Measurements from ENCODE around the gene PRIM2. TPM values are rescaled to one million over a fixed set of nuclear protein-coding genes. Genes with fewer than 3 reads are reported as not detected.

PRIM2 gene
- total and polyA plus RNA-seq, 10 of the 15 experiments (the other 5 are each of a cell fraction or from before 2014, with no cell fraction given), result 13.2 to 38.6 (median 25.1) TPM

DNA sequence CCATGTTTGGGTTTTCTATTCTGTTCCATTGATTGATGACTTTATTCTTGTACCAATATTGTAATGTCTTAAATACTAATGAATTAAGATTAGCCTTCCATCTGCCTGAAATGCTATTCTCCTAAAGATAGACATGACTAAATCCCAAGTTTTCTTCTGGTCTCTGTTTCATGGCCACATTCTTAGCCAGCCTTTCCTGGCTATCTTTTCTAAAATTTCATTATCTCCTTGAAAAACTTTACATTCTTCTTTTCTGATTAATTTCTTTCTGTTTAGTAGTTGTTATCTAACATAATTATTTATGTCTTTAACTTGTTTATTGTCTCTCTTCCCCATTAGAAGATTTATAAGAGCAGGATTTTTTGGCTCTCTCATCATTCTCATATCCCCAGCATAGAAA lies 4.4 kb upstream of the PRIM2 start:
- ChIA-PET RAD21 (ENCODE audit: unreplicated experiment) (no interaction called here), POLR2A (no interaction called here), SMC1A (ENCODE audit: uncharacterized antibody, unreplicated experiment) (interaction anchor here (1.1 to 4.7 kb wide), 3 partner anchors 47 to 410 kb away, joined by 3 to 89 read pairs (median 5); no protein-coding TSS in a partner anchor), CTCF (interaction anchor here (0.8 to 6.4 kb wide), 2 partner anchors 409 kb away, joined by 3 to 200 read pairs; no protein-coding TSS in a partner anchor)
- H2AFZ ChIP-seq (ENCODE audit: control insufficient read depth, low read depth, low read length), result no peak overlapping the region
- H3K9me3 ChIP-seq (replicated peaks; ENCODE audit: control insufficient read depth, insufficient read depth, low read length), result no peaks in the 10 kb centered on the region
- no peak overlapping the region for H3K4me2 ChIP-seq (ENCODE audit: control insufficient read depth, insufficient read depth)
- peaks cover 8% of the 10 kb centered on the region for H3K79me2 ChIP-seq (ENCODE audit: control insufficient read depth, insufficient read depth, low read length)
- no peaks in the 10 kb centered on the region for H3K27me3 ChIP-seq (replicated peaks in 1 of 2; ENCODE audit: control insufficient read depth in 2 of 2, insufficient read depth in 2 of 2, low read length in 1 of 2)
- in situ Hi-C loops (cut with MboI), result loop anchor here (10.0 kb wide), 2 partner anchors 138 to 208 kb away; partner anchors contain the start of gene BAG2
- DNase-seq (ENCODE audit: low read depth, low spot score) (no peak), ATAC-seq (no peak), FAIRE-seq (no peak)
- H3K9ac ChIP-seq (ENCODE audit: control insufficient read depth, insufficient read depth, low read length), result no peak overlapping the region
- H3K27ac ChIP-seq (ENCODE audit: control insufficient read depth, insufficient read depth), result no peak overlapping the region
- intact Hi-C loops (cut with micrococcal nuclease; ENCODE audit: unreplicated experiment), result no loop called here
- no peaks in the 10 kb centered on the region for H3K36me3 ChIP-seq (ENCODE audit: control insufficient read depth in 2 of 2, insufficient read depth in 2 of 2, low read length in 1 of 2)
- H3K4me3 ChIP-seq, result no peak overlapping the region
- BruUV-seq (replicated peaks), result no TSS peak
- no peaks in the 10 kb centered on the region for H3K4me1 ChIP-seq (ENCODE audit: control insufficient read depth, insufficient read depth, low read length)
- TF ChIP-seq FOXM1 (IDR thresholded peaks at IDR 0.05; ENCODE audit: low read depth, low read length), result no peak
- TF ChIP-seq, protein P1, sequence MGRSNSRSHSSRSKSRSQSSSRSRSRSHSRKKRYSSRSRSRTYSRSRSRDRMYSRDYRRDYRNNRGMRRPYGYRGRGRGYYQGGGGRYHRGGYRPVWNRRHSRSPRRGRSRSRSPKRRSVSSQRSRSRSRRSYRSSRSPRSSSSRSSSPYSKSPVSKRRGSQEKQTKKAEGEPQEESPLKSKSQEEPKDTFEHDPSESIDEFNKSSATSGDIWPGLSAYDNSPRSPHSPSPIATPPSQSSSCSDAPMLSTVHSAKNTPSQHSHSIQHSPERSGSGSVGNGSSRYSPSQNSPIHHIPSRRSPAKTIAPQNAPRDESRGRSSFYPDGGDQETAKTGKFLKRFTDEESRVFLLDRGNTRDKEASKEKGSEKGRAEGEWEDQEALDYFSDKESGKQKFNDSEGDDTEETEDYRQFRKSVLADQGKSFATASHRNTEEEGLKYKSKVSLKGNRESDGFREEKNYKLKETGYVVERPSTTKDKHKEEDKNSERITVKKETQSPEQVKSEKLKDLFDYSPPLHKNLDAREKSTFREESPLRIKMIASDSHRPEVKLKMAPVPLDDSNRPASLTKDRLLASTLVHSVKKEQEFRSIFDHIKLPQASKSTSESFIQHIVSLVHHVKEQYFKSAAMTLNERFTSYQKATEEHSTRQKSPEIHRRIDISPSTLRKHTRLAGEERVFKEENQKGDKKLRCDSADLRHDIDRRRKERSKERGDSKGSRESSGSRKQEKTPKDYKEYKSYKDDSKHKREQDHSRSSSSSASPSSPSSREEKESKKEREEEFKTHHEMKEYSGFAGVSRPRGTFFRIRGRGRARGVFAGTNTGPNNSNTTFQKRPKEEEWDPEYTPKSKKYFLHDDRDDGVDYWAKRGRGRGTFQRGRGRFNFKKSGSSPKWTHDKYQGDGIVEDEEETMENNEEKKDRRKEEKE (IDR thresholded peaks at IDR 0.05), result no peak
- no peak for TF ChIP-seq WRNIP1 (IDR thresholded peaks at IDR 0.05; ENCODE audit: borderline replicate concordance, low read depth, low read length)
- TF ChIP-seq RFX5 (IDR thresholded peaks at IDR 0.05; ENCODE audit: low read depth, low read length), result no peak
- TF ChIP-seq JUND (IDR thresholded peaks at IDR 0.05; ENCODE audit: low read depth, low read length), result no peak
- no peak for TF ChIP-seq SMC3 (IDR thresholded peaks at IDR 0.05; ENCODE audit: borderline replicate concordance, low read length)
- no peak for TF ChIP-seq ZBED1 (IDR thresholded peaks at IDR 0.05; ENCODE audit: borderline replicate concordance)
- TF ChIP-seq ZBTB11 (CRISPR knock-in tag; IDR thresholded peaks at IDR 0.05), result no peak
- TF ChIP-seq POLR2AphosphoS2 (IDR thresholded peaks at IDR 0.05; ENCODE audit: low read depth, low read length), result no peak
- TF ChIP-seq, protein P2, sequence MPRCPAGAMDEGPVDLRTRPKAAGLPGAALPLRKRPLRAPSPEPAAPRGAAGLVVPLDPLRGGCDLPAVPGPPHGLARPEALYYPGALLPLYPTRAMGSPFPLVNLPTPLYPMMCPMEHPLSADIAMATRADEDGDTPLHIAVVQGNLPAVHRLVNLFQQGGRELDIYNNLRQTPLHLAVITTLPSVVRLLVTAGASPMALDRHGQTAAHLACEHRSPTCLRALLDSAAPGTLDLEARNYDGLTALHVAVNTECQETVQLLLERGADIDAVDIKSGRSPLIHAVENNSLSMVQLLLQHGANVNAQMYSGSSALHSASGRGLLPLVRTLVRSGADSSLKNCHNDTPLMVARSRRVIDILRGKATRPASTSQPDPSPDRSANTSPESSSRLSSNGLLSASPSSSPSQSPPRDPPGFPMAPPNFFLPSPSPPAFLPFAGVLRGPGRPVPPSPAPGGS (IDR thresholded peaks at IDR 0.05; ENCODE audit: borderline replicate concordance, insufficient read depth, low read depth, low read length, poor library complexity, severe bottlenecking), result no peak
- TF ChIP-seq MTA3 (IDR thresholded peaks at IDR 0.05; ENCODE audit: borderline replicate concordance, low read length), result no peak
- no peak for TF ChIP-seq MEF2B (IDR thresholded peaks at IDR 0.05; ENCODE audit: partially characterized antibody, poor library complexity, severe bottlenecking)
- no peak for TF ChIP-seq RELA (IDR thresholded peaks at IDR 0.05; ENCODE audit: borderline replicate concordance, partially characterized antibody)
- TF ChIP-seq BRCA1 (IDR thresholded peaks at IDR 0.05; ENCODE audit: low read depth, low read length), result no peak
- TF ChIP-seq TARDBP (IDR thresholded peaks at IDR 0.05; ENCODE audit: borderline replicate concordance), result no peak
- no peak for TF ChIP-seq FOS (IDR thresholded peaks at IDR 0.05; ENCODE audit: borderline replicate concordance, extremely low read depth, insufficient read length)
- no peak for TF ChIP-seq NR2C2 (IDR thresholded peaks at IDR 0.05; ENCODE audit: borderline replicate concordance, control insufficient read depth, insufficient read length, low read depth)
- TF ChIP-seq JUNB (IDR thresholded peaks at IDR 0.05), result no peak
- no peaks in the 10 kb centered on the region for H4K20me1 ChIP-seq (ENCODE audit: control insufficient read depth, insufficient read depth)
